HT1080 (cell line): Measurements from ENCODE around the gene NEURL2. TPM values are rescaled to one million over a fixed set of nuclear protein-coding genes. Genes with fewer than 3 reads are reported as not detected.
"Not testable (repeated sequence)": the region's sequence is repeated elsewhere in the genome, so short reads cannot be mapped to it uniquely, and the experiment has no call there.

Experiments
- DNase-seq: peaks from one replicate; pipeline ENCODE4 v3.0.0-alpha.2; 2015; ENCODE audit warnings: low read depth
- total RNA-seq: library from RNA; depleted of rRNA; stranded (reverse); fragments of >200 nt; shearing (Covaris generic); gene quantifications from 2 replicates; pipeline ENCODE4 v1.2.3, GENCODE V29; 2014

Gene NEURL2
- total RNA-seq, 1 experiment from 2014 or later = 1.3 TPM

DNA sequence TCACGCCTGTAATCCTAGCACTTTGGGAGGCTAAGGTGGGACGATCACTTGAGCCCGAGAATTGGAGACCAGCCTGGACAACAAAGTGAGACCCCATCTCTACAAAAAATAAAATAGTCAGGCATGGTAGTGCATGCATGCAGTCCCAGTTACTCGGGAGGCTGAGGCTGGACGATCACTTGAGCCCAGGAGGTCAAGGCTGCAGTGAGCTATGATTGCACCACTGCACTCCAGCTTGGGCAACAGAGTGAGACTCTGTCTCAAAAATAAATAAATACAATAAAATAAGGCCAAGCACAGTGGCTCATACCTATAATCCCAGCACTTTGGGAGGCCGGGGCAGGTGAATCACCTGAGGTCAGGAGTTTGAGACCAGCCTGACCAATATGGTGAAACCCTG is 10.3 kb upstream of the NEURL2 start:
- DNase-seq = not testable (repeated sequence)

DNA sequence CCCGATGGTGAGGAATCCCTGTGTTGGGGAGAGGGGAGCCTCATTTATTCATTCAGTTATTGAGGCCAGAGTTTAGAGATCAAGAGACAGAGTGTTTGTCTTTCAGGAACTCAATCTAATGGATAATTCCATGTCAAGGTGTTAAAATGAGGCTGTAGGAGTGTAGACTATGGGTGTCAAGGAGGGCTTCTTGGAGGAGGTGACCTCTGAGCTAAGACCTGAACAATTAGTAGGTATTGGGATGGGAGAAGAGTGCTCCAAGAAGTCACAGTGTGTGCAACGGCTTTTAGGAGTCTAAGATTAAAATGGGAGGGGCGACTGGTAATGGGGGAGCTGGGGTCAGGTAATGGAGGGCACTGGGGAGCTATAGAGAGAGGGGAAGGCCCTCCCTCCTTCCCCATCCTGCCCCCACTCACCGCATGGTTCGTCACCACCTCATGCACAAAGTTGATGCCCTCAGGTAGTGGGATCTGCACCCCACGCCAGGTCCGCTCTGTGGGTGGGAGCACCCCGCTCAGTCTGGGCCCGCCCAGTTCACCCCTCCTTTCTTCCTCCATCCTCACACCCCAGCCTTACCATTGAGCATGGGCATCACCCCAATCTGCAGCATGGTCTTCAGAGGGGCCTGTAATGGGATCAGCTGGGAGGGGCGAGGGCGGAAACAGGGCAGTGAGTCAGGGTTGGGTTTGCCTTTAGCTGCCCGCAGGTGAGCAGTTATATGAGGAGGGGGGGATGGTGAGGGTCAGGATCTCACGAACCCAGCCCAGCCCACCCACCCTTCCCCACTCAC is 8.2 kb upstream of the NEURL2 start:
- DNase-seq = no peak

DNA sequence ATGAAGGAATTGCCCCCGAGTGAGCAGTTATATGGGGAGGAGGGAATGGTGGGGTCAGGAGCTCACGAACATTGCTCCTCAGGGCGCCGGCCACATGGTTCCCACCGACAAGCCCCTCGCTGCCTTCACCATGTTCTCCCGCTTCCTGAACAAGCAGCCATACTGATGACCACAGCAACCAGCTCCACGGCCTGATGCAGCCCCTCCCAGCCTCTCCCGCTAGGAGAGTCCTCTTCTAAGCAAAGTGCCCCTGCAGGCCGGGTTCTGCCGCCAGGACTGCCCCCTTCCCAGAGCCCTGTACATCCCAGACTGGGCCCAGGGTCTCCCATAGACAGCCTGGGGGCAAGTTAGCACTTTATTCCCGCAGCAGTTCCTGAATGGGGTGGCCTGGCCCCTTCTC is 7.3 kb upstream of the NEURL2 start:
- DNase-seq = no peak

DNA sequence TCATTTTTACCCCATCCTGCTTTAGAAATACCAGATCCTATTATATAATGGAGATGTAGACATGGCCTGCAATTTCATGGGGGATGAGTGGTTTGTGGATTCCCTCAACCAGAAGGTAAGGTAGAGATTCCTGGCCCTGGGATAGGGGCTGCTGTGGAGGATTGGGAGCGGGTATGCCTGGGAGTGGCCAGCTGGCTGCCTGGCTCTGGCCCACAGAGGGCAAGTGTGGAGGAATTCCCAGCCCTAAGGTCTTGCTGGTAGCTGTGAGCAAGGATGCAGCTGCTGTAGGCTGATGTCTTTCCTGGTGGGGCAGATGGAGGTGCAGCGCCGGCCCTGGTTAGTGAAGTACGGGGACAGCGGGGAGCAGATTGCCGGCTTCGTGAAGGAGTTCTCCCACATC is 6.7 kb upstream of the NEURL2 start:
- DNase-seq = no peak

DNA sequence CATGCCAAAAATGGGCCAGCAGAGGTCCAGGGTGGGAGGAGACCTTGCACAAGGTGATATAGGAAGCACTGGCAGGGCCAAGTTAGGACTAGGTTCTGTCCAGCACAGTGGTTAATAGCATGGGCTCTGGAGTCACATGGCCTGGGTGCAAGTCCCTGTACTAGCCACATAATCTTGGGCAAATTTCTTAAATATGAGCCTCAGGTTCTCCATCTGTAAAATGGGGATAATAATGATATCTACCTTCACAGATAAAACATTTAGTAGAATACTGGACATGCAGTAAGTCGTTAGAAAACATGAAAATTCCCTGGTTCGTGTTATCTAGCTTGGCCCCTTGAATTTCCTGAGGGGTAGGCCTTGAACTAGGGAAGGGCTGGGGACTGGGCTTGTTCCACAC is 6.3 kb upstream of the NEURL2 start:
- DNase-seq = no peak

DNA sequence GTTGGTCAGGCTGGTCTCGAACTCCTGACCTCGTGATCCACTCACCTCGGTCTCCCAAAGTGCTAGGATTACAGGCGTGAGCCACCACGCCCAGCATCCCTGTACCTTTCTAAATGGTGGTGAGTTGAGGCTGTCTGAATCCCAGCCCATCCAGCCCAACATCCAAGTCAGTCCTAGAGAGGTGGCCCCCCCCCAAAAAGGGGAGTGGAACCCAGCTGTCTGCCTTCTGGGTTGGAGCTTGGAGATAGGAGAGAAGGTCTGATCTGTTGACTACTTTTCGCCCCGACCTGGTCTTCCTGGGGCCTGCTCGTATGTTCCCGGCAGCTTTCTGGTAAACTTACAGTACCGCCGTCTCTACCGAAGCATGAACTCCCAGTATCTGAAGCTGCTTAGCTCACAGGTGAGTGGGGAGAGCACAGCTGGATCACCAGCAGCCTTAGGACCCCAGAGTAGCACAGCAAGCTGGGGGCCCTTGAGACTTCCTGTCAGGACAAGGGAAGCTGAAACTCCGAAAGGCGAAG is 5.7 kb upstream of the NEURL2 start:
- no peak for DNase-seq

DNA sequence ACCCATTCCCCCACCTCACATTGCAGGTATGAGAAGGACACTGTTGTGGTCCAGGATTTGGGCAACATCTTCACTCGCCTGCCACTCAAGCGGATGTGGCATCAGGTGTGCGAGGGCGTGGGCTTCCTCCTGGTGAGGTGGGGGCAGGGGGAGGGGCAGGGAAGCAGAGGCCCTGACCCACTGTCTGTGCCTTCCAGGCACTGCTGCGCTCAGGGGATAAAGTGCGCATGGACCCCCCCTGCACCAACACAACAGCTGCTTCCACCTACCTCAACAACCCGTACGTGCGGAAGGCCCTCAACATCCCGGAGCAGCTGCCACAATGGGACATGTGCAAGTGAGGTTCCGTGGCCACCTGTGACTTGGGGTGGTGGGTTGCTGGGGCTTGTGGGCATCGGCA is 3.8 kb upstream of the NEURL2 start:
- DNase-seq = no peak

DNA sequence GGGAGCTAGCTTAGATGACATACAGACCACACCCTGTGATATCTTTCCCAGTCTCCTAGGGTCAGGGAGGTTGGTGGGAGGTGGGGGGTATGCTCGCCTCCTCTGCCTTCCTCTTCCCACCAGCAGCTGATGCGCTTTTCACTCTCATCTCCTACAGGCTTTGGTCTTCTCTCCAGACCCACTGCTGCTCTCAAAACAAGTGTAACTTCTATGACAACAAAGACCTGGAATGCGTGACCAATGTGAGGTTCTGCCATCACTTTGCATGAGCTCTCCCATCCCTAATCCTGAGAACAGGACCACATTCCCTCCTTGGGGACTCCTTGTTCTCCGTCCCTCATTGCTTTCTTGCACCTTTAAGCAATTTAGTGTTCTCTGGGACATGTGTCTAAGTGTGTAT is 2.8 kb upstream of the NEURL2 start:
- no peak for DNase-seq

DNA sequence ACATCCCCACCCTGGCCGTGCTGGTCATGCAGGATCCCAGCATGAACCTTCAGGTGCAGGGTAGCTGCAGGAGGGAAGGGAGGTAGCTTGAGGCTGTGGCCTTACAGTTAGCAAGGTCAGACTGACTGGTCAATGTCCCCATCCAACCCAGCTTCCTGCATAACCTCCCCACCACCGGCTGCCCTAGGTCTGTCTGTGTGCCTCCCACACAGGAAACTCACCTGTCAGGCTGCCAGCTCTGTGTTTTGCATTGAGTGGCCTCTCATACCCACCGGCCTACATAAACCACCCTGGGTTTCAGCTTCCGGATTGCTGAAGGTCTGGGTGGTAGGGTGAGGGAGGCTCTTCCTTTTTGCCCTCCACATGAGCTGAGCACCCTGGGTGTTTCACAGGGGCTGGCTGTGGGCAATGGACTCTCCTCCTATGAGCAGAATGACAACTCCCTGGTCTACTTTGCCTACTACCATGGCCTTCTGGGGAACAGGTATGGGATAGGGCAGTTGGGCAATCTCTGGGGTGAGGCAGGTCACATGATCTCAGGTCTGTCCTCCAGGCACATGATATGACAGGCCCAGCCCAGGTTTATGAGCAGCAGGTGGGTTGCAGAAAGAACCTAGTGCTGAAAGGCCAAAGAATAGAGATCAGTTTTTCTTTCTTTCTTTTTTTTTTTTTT is 2.0 kb upstream of the NEURL2 start:
- no peak for DNase-seq

DNA sequence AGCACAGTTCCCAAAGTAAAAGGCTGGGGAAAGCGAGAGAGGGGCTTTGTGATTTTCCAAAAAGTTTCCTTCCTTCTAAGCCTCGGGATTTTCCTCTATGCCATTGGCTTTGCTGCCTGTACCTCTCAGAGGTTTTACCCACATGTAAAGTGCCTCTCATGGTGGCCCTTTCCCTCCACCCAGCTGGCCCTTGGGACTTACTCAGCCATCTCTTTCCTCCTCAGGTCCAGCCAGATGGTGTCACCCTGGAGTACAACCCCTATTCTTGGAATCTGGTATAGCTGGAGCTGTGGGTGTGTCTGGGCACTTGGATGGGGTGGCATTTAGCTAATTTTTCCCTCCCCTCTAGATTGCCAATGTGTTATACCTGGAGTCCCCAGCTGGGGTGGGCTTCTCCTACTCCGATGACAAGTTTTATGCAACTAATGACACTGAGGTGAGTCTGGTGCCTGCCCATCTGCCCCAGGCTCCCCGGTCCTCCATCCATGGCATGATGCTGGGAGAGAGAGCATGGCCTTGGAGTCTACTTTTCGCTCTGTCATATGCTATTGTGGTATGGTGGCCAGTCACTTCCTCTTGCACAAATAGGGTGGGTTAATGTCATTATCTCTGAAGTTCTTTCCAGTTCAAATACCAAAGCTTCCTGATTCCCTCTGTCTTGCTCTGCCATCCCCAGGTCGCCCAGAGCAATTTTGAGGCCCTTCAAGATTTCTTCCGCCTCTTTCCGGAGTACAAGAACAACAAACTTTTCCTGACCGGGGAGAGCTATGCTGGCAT is 1.2 kb upstream of the NEURL2 start:
- peak; percentile 31 for DNase-seq

DNA sequence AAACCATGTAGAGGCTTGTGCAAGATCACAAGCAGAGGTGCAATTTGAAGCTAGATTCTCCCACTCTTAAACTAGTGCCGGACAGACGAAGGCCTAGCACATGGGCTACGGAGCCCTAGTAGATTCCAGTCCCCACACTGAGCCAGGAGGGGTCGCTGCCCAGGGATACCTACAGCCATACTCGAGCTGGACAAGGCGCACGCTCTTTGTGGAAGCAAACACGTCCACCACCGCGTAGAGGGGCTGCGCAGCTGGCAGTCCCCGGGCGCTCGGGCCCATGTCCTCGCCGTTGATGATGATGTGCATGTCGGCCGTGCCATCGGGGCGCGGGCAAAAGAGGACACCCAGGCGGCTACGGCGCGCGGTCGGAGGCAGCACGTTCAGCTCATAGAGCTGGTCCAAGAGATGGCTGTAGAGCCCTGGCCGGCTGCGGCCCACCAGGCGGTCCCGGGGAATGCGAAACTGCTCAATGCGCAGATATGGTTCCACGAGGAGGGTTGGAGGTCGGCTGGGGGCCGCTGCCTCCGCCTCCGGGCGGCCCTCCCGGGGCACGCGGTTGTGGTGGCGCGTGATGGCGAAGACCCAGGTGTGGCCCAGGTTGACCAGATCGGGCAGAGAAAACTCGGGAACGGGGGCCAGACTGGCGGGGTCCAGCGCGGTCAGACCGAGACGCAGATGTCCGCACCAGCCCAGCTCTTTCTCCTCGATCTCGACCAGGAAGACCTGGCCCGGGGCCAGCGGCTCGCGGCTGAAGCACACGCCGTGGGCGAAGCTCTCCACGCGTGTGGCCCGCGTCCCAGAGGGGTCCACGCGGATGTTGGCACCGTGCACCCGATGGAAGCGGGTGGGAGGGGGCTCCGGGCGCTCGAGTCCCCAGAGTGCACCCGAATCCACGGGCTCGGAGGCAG is 677 bp downstream of the NEURL2 start:
- no peak for DNase-seq

DNA sequence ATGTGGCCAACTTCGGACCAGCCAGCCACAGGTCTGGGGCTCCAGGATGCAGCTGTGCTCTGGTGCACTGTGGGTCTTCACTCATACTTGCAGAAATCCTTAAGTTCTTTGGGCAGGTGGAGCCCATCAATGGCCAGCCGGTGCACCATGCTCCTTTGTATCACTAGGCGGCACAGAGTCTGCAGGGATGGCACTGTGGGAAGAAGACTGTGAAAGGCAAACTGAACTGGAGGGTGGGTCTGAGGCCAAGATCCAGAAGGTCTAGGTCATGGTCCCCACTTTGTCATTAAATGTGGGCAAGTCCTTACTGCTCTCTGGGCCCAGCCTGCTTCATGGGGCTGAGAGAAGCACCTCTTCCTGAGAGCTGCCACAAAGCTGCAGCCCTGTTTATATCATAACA is 2.3 kb downstream of the NEURL2 start:
- no peak for DNase-seq

DNA sequence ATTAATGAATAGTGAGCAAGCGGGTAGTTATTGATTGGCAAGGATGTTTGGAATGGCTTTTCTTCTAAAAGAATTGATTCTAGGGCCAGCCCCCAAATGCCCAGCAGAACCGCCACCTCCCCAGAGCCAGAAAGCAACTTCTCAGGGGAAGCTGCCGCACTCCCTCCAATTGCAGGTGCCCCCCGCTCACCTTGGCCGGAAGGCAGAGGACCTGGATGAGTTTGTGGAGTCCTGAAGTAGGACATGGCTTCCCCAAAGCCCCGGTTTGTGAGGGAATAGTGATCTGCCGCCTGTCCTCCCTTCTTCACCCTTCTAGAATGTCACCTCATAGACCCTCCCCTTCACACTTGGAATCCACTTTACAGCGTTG is 3.7 kb downstream of the NEURL2 start, which contains the start of gene SPATA25:
TSS of gene SPATA25 (minus strand) at position 277 of the 370 bp plus-strand sequence. CDS start at position 245, 32 bp downstream.
- no peak for DNase-seq

DNA sequence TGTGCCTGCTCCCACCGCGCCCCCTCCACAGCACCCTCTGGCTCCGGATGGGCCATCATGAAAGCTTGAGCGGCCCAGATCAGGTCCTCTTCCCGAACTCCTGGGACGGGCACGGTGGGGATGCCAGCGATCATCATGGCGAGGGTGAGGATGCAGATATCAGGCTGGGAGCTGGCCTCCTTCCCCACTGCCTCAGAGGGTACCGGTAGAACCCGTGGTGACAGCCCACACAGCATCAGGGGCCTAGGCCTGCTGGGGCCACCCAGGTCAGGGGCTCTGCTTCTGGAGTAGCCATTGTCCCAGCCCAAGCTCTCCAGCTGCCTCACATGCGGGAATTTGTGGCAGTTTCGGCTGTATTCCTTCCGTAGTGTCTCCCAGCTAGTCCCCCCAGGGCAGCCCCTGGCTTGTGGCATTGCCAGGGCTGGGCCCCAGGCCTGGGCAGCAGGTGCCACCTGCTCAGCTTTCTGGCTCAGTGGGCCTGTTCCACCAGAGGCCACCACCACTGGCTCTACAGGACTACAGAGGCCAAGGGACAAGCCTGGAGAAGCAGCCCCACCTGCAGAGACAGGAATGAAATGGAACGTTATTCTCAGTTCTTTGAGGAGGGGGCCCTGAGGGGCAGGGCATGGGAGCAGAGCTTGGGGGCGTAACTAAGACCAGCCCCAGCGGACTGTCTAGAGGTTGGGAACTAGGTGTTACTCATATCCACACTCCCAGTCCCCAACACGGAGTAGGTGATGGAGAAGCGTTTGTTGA is 4.2 kb downstream of the NEURL2 start:
- DNase-seq = no peak

DNA sequence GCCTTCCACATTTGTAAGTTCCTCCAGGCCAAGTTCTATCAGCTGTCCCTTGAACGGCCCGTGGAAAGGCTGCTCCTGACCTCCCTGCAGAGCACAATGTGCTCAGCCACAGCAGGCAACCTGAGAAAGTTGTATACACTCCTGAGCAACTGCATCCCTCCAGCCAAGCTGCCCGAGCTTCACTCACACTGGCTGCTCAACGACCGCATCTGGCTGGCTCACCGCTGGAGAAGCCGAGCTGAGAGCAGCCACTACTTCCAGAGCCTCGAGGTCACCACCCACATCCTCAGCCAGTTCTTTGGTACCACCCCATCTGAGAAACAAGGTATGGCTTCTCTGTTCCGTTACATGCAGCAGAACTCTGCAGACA is 7.9 kb downstream of the NEURL2 start:
- DNase-seq = no peak

DNA sequence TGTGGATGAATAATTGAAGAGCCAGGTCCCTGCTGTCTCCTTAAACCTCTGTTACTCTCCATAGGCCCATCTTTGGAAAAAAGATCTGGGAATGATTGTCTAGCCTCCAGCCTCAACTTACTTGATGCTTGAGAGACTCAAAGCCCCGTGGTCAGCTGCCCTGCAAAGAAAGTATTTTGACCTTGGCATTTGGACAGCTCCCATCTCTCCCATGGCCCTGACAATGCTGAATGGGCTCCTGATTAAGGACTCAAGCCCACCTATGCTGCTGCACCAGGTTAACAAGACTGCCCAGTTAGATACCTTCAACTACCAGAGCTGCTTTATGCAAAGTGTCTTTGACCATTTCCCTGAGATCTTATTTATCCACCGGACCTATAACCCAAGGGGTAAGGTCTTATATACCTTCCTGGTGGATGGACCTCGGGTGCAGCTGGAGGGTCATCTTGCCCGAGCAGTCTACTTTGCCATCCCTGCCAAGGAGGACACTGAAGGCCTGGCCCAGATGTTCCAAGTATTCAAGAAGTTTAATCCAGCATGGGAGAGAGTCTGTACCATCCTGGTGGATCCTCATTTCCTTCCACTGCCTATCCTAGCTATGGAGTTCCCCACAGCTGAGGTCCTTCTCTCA is 8.4 kb downstream of the NEURL2 start:
- no peak for DNase-seq

DNA sequence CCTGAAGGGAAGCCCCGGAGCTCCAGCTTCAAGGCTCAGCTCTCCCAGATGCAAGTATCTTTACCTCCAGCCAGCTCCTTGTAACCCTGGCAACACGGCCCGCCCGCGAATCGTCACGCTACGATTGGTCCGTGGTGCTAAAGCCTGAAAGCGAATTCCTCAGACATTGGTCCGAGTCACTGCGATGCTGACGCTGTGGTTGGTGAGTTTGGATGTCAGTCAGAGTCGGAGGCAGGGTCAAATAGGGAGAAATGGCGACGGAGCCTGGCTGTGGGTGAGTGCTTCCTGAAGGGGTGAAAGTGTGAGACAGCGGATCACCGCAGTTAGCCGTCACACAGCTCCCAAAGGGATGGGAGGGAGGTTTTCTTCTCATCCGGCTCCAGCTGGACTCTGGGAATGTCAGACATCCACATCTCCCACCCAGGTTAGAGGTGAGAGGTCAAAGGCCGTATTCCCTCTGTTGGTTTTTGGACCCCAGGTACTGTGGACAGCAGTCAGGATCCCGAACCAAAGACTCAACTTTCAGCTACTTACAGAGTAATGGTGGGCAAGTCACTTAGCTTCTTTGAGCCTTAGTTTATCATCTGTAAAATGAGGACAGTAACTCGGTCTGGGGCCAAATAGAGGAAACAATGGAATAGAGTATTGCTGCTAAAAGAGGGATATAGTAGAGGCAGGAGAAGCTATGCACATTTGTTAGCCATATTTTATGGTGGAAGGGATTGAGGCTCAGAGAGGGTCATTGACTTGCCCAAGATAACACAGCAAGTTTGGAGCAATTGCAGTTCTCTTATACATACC is 9.8 kb downstream of the NEURL2 start, which contains the start of gene ZSWIM1:
TSS of gene ZSWIM1 (plus strand) at position 240 of the 801 bp plus-strand sequence. CDS start 1,366 bp downstream, outside the sequence.
- peak; percentile 99 for DNase-seq

DNA sequence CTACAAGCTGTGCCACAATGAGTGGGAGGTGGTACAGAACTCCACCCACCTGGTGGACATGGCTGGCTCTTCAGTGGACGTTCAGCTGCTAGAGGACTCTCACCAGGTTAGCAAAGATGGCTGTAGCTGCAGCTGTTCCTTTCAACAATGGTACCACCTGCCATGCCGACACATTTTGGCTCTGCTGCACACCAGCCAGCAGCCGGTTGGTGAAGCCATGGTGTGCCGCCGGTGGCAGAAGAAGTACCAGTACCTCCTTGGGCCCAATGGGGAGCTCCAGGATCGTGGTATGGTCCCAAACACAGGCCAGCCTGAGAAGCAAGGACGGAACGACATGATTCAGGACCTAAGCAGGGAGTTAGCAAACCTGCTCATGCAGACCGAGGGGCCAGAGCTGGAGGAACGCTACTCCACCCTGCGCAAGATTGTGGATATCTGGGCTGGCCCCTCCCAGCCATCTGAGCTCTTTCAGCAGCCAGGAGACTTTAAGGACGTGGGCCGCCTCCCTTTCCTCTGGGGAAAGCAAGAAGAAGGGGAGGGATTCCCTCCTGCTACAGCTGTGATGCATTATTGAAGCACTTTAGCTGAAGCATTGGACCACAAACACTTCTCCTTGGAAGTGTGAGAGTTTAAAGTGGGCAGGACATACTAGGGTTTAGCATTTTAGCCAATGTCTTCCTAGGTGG is 12.8 kb downstream of the NEURL2 start:
- DNase-seq = no peak
